Measurements from ENCODE around the gene METTL14.
A peak's percentile ranks its signal among the peaks of the same experiment; 100 is the strongest.

METTL14 gene

GRCh38 chr4:118754890-118755289, 69.7 kb downstream of the METTL14 start:
- Histone ChIP-seq H3K18ac (ENCODE audit: low read length) (no peak overlapping the region), H3K27me3 (ENCODE audit: insufficient read depth, low read length) (no peaks in the 10 kb centered on the region), H2BK5ac (ENCODE audit: low read depth, low read length, poor library complexity) (no peak overlapping the region), H4K12ac (ENCODE audit: low read depth, low read length) (no peak overlapping the region), H3K4me1 (ENCODE audit: control insufficient read depth in 1 of 2, insufficient read depth in 2 of 2, low read length in 2 of 2) (peaks cover 2 to 9% of the 10 kb centered on the region in 2 experiments), H2BK12ac (ENCODE audit: low read length) (no peak overlapping the region), H3K79me2 (ENCODE audit: control insufficient read depth, insufficient read depth, low read length, poor library complexity) (no peaks in the 10 kb centered on the region), H2AK5ac (ENCODE audit: low read length) (no peak overlapping the region), H3K4me3 (ENCODE audit: low read depth, low read length) (no peak overlapping the region), H3K23ac (ENCODE audit: low read length) (no peak overlapping the region), H4K91ac (ENCODE audit: low read depth, low read length) (no peak overlapping the region), H3K79me1 (ENCODE audit: low read length) (peaks cover 5% of the 10 kb centered on the region), H3K4me2 (ENCODE audit: low read length) (no peak overlapping the region), H3K27ac (ENCODE audit: low read depth, low read length) (no peak overlapping the region), H2BK120ac (ENCODE audit: insufficient read depth, low read length, poor library complexity) (no peak overlapping the region), H3K14ac (ENCODE audit: low read length) (no peak overlapping the region), H3K36me3 (ENCODE audit: control insufficient read depth in 1 of 2, insufficient read depth in 2 of 2, low read length in 2 of 2) (peaks cover 4 to 12% of the 10 kb centered on the region in 2 experiments), H4K8ac (ENCODE audit: low read depth, low read length) (no peak overlapping the region), H2AFZ (ENCODE audit: insufficient read depth, low read length, poor library complexity) (no peak overlapping the region), H3K9ac (ENCODE audit: low read length) (no peak overlapping the region), H3K9me3 (ENCODE audit: insufficient read depth, low read depth, low read length) (no peaks in the 10 kb centered on the region), H3K4ac (ENCODE audit: low read depth, low read length) (no peak overlapping the region)
- WGBS (ENCODE audit: extremely low coverage, insufficient coverage, insufficient read length): no CpG with 5 or more reads among the region's 2 CpGs
- DNase-seq: no peak

- Histone ChIP-seq H4K91ac (ENCODE audit: low read depth, low read length) (no peak overlapping the region), H3K4me1 (ENCODE audit: control insufficient read depth in 1 of 2, insufficient read depth in 2 of 2, low read length in 2 of 2) (peaks cover 2 to 9% of the 10 kb centered on the region in 2 experiments), H2AK5ac (ENCODE audit: low read length) (no peak overlapping the region), H3K27me3 (ENCODE audit: insufficient read depth, low read length) (no peaks in the 10 kb centered on the region), H3K4ac (ENCODE audit: low read depth, low read length) (no peak overlapping the region), H3K27ac (ENCODE audit: low read depth, low read length) (no peak overlapping the region), H3K18ac (ENCODE audit: low read length) (no peak overlapping the region), H3K23ac (ENCODE audit: low read length) (no peak overlapping the region), H3K9me3 (ENCODE audit: insufficient read depth, low read depth, low read length) (no peaks in the 10 kb centered on the region), H3K79me2 (ENCODE audit: control insufficient read depth, insufficient read depth, low read length, poor library complexity) (no peaks in the 10 kb centered on the region), H4K8ac (ENCODE audit: low read depth, low read length) (no peak overlapping the region), H3K79me1 (ENCODE audit: low read length) (peaks cover 5% of the 10 kb centered on the region), H3K9ac (ENCODE audit: low read length) (no peak overlapping the region), H2BK5ac (ENCODE audit: low read depth, low read length, poor library complexity) (no peak overlapping the region), H2BK12ac (ENCODE audit: low read length) (no peak overlapping the region), H3K4me2 (ENCODE audit: low read length) (no peak overlapping the region), H4K12ac (ENCODE audit: low read depth, low read length) (no peak overlapping the region), H3K14ac (ENCODE audit: low read length) (no peak overlapping the region), H2AFZ (ENCODE audit: insufficient read depth, low read length, poor library complexity) (no peak overlapping the region), H3K4me3 (ENCODE audit: low read depth, low read length) (no peak overlapping the region), H2BK120ac (ENCODE audit: insufficient read depth, low read length, poor library complexity) (no peak overlapping the region), H3K36me3 (ENCODE audit: control insufficient read depth in 1 of 2, insufficient read depth in 2 of 2, low read length in 2 of 2) (peaks cover 4 to 10% of the 10 kb centered on the region in 2 experiments)
- DNase-seq: no peak
- WGBS (ENCODE audit: extremely low coverage, insufficient coverage, insufficient read length): no CpG with 5 or more reads among the region's 2 CpGs
Observed at GRCh38 chr4:118755438-118756226, 70.4 kb downstream of the METTL14 start.

GRCh38 chr4:118756429-118756828, 71.2 kb downstream of the METTL14 start:
- H3K18ac ChIP-seq (ENCODE audit: low read length): no peak overlapping the region

GRCh38 chr4:118756958-118757357, 71.8 kb downstream of the METTL14 start:
- H3K14ac ChIP-seq (ENCODE audit: low read length): no peak overlapping the region
- peaks cover 5% of the 10 kb centered on the region for H3K79me1 ChIP-seq (ENCODE audit: low read length)
- H2BK120ac ChIP-seq (ENCODE audit: insufficient read depth, low read length, poor library complexity): no peak overlapping the region
- no peak overlapping the region for H3K18ac ChIP-seq (ENCODE audit: low read length)
- H3K9me3 ChIP-seq (ENCODE audit: insufficient read depth, low read depth, low read length): no peaks in the 10 kb centered on the region
- no CpG with 5 or more reads among the region's 1 CpG for WGBS (ENCODE audit: extremely low coverage, insufficient coverage, insufficient read length)
- H3K4me3 ChIP-seq (ENCODE audit: low read depth, low read length): no peak overlapping the region
- no peak overlapping the region for H4K91ac ChIP-seq (ENCODE audit: low read depth, low read length)
- H3K27ac ChIP-seq (ENCODE audit: low read depth, low read length): no peak overlapping the region
- H4K12ac ChIP-seq (ENCODE audit: low read depth, low read length): no peak overlapping the region
- no peak overlapping the region for H2BK5ac ChIP-seq (ENCODE audit: low read depth, low read length, poor library complexity)
- H3K27me3 ChIP-seq (ENCODE audit: insufficient read depth, low read length): no peaks in the 10 kb centered on the region
- no peak overlapping the region for H3K4me2 ChIP-seq (ENCODE audit: low read length)
- no peak overlapping the region for H3K4ac ChIP-seq (ENCODE audit: low read depth, low read length)
- H3K9ac ChIP-seq (ENCODE audit: low read length): no peak overlapping the region
- no peak overlapping the region for H4K8ac ChIP-seq (ENCODE audit: low read depth, low read length)
- DNase-seq: peak in 1 of 2 donors; percentile 20
- H3K23ac ChIP-seq (ENCODE audit: low read length): no peak overlapping the region
- H2AK5ac ChIP-seq (ENCODE audit: low read length): no peak overlapping the region
- H3K4me1 ChIP-seq (ENCODE audit: control insufficient read depth in 1 of 2, insufficient read depth in 2 of 2, low read length in 2 of 2): peaks cover 2 to 5% of the 10 kb centered on the region in 2 experiments
- no peak overlapping the region for H2BK12ac ChIP-seq (ENCODE audit: low read length)
- H2AFZ ChIP-seq (ENCODE audit: insufficient read depth, low read length, poor library complexity): no peak overlapping the region
- H3K79me2 ChIP-seq (ENCODE audit: control insufficient read depth, insufficient read depth, low read length, poor library complexity): no peaks in the 10 kb centered on the region
- H3K36me3 ChIP-seq (ENCODE audit: control insufficient read depth in 1 of 2, insufficient read depth in 2 of 2, low read length in 2 of 2): peaks cover 0 to 6% of the 10 kb centered on the region in 2 experiments

More at GRCh38 chr4:118756429-118756828, 71.2 kb downstream of the METTL14 start:
- no peak overlapping the region for H3K4me2 ChIP-seq (ENCODE audit: low read length)
- peak overlapping the region; percentile 84 for H2BK5ac ChIP-seq (ENCODE audit: low read depth, low read length, poor library complexity)
- H2BK12ac ChIP-seq (ENCODE audit: low read length): peak overlapping the region; percentile 12
- no peaks in the 10 kb centered on the region for H3K79me2 ChIP-seq (ENCODE audit: control insufficient read depth, insufficient read depth, low read length, poor library complexity)
- peaks cover 2 to 8% of the 10 kb centered on the region in 2 experiments for H3K4me1 ChIP-seq (ENCODE audit: control insufficient read depth in 1 of 2, insufficient read depth in 2 of 2, low read length in 2 of 2)
- peak overlapping the region; percentile 36 for H4K91ac ChIP-seq (ENCODE audit: low read depth, low read length)
- H2AFZ ChIP-seq (ENCODE audit: insufficient read depth, low read length, poor library complexity): no peak overlapping the region
- H3K14ac ChIP-seq (ENCODE audit: low read length): no peak overlapping the region
- H3K27ac ChIP-seq (ENCODE audit: low read depth, low read length): peak overlapping the region; percentile 17
- H3K4ac ChIP-seq (ENCODE audit: low read depth, low read length): peak overlapping the region; percentile 21
- no CpG with 5 or more reads among the region's 3 CpGs for WGBS (ENCODE audit: extremely low coverage, insufficient coverage, insufficient read length)
- no peak overlapping the region for H3K4me3 ChIP-seq (ENCODE audit: low read depth, low read length)
- peaks cover under 1 to 9% of the 10 kb centered on the region in 2 experiments for H3K36me3 ChIP-seq (ENCODE audit: control insufficient read depth in 1 of 2, insufficient read depth in 2 of 2, low read length in 2 of 2)
- no peaks in the 10 kb centered on the region for H3K9me3 ChIP-seq (ENCODE audit: insufficient read depth, low read depth, low read length)
- H4K12ac ChIP-seq (ENCODE audit: low read depth, low read length): no peak overlapping the region
- peak overlapping the region; percentile 2 for H2BK120ac ChIP-seq (ENCODE audit: insufficient read depth, low read length, poor library complexity)
- no peak overlapping the region for H3K9ac ChIP-seq (ENCODE audit: low read length)
- peak overlapping the region; percentile 74 for H2AK5ac ChIP-seq (ENCODE audit: low read length)
- no peak overlapping the region for H3K23ac ChIP-seq (ENCODE audit: low read length)
- DNase-seq: no peak
- peak overlapping the region; percentile 13 for H4K8ac ChIP-seq (ENCODE audit: low read depth, low read length)
- peaks cover 5% of the 10 kb centered on the region for H3K79me1 ChIP-seq (ENCODE audit: low read length)
- H3K27me3 ChIP-seq (ENCODE audit: insufficient read depth, low read length): no peaks in the 10 kb centered on the region

Measured in trophoblast cell (in vitro differentiated cells and primary cell).